NCI-H1694 treated with DMSO at 0.1 percent for 48 hours (cell line): ENCODE data around the gene PAK6.

Source experiments
- DNase-seq: peaks from one replicate; lab custom pipeline; 2025; lab: John Stamatoyannopoulos, UW

The PAK6 gene

DNA sequence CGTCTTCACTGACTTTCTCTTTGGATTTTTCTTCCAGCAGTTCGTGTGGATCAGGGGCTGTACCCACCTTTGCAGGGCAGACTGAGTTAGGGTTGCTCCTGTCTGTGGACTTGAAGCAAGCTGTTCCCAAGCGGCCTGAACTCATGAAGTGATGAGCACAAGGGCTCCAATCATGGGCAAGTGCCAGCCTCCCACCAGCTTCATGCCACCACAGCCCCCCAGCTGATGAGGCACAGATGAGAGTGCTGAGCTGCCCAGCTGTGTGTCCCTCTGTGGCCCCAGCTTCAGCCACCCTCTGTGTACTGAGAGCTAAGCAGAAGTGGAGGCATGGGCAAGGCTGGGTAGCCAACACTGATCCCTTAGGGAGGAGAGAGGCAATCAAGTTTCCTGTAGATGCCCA lies 72.1 kb downstream of the PAK6 start:
- no peak for DNase-seq

- no peak for DNase-seq
Measured at GRCh38 chr15:40312370-40313158, 73.7 kb downstream of the PAK6 start.

DNA sequence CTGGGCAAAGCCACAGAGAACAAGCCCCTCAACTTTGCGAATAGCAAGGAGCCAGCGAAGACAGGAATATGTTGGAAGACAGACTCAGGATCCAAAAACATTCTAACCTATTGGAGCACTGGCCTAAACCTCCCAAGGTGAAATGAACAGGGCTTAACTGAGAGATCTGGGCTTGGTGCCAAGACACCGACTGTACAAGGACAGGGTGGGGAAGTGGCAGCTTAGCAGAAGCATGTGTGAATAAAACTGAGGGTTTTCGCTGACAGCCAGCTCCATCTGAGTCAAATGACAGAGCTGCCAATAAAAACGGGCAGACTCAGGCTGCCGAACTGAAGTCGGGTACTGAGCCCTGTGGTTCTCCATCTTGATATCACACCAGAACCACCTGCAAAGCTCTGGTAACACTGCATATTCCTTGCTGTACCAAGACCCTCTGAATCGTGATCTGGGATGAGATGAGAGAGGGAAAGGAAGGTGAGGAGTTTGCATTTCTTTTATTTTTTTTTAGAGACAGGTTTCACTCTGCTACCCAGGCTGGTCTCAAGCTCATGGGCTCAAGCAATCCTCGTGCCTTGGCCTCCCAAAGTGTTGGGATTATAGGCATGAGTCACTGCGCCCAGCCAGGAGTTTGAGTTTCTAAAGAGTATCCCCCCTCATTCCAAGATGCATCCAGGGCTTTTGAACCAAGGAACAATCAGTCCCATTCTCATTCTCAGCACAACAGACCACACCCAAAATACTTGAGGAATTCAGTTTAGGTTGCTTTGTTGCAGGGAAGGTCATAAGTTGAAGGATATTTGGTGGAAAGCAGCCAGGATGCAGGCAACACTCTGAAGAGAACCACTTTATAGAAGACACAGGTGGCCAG lies 74.9 kb downstream of the PAK6 start:
- DNase-seq = peak; percentile 77

DNA sequence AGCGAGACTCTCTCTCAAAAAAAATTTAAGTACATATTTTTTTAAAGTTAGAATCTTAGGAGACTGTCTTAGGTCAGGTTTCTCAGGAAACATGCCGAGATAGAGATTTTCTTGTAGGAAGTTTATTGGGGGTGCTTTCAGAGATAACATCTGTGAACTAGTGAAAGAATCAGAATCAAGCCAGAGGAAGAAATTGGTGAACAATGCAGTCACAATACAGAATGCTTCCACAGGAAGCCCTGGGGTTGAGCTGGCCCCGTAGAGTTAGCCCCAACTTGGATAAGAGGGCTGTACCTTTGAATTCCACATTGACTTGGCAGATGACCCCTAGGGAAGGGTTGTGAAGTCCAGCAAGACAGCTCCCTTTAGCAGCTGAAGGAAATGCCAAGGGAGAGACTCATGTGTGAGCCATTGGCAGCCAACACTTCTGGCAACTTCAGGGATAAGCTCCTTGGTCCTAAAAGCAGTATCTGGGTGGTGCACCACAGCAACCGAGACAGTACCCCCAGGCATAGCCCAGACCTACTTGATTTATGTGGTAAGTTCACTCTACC lies 75.9 kb downstream of the PAK6 start:
- no peak for DNase-seq

DNA sequence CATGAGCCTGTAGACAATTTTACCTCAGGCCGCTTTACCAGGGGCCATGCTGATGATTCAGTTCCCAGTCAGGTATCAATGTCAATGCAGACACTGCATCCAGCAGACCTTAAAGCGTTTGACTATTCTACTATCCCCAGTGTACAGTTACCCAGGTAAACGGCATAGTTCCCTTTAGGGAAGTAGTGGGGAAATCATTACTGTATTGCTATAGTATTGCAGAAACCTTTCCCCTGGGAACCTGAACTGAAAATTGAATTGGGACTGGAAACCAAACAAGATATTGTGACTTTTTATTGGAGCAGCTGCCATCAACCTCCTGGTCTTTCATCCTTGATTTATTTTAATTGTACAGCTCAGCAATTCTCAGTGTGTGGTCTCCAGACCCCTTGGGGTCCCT lies 78.1 kb downstream of the PAK6 start:
- no peak for DNase-seq

DNA sequence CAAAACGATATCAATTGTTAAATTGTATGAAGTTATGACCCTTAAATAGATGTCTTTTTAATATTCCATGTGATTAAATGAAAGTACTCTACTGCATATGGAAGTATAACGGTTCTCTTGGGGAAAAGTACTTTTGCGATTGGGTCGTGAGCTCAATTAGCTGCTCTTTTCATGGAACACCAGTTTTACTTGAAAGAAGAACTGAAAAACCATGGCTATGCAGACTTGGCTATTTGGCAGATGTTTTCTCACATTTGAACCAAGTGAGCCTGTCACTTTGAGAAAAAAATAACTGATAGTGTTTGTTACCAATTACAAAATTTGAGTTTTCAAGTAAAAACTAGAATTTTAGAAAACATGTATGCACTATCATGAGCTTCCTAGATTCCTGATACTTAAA lies 78.7 kb downstream of the PAK6 start:
- DNase-seq = no peak

DNA sequence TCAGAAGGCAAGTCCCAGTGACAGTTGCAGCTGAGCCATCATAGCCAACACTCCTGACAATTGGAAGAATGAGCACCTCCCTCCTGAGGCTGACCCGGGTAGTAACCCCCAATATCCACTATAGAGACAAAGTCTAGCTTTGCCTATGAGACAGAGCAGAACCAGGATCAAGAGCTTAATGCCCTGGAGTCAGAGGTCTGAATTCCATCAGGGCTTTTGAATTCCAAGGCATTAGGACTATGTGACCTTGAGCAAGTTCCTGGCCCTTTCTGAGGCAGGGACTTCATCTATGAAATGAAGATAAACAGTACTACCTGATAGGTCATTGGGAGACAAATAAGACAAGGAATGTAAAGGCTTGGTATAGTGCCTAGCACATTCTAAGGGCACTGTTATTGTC lies 81.5 kb downstream of the PAK6 start:
- no peak for DNase-seq

DNA sequence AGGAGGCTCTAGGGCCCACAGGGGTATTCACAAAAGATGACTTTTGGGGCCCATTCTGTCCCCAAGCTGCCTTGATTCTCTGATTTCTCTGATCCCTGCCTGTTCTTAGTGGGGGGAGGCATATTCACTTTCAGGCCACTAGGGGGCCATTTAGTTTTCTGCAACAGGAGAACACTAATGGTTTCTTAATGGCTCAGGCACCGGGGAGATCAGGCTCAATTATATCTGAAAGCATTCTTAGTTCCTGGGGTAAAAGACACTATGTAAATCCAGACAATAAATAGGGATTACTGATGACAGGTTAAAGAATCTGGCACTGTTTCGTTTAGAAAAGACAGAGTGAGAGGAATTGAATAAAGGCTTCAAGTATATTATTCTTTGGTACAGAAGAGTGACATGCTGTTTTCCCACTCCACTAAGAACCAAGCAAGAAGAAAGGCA lies 82.1 kb downstream of the PAK6 start:
- peak; percentile 54 for DNase-seq

- no peak for DNase-seq
Measured at GRCh38 chr15:40322531-40323238, 83.8 kb downstream of the PAK6 start.

- peak; percentile 92 for DNase-seq
Measured at GRCh38 chr15:40323239-40323952, 84.5 kb downstream of the PAK6 start, which contains the start of gene INAFM2. TSS of gene INAFM2 (plus strand) at chr15:40323692. CDS start at chr15:40324056, 364 bp downstream.

DNA sequence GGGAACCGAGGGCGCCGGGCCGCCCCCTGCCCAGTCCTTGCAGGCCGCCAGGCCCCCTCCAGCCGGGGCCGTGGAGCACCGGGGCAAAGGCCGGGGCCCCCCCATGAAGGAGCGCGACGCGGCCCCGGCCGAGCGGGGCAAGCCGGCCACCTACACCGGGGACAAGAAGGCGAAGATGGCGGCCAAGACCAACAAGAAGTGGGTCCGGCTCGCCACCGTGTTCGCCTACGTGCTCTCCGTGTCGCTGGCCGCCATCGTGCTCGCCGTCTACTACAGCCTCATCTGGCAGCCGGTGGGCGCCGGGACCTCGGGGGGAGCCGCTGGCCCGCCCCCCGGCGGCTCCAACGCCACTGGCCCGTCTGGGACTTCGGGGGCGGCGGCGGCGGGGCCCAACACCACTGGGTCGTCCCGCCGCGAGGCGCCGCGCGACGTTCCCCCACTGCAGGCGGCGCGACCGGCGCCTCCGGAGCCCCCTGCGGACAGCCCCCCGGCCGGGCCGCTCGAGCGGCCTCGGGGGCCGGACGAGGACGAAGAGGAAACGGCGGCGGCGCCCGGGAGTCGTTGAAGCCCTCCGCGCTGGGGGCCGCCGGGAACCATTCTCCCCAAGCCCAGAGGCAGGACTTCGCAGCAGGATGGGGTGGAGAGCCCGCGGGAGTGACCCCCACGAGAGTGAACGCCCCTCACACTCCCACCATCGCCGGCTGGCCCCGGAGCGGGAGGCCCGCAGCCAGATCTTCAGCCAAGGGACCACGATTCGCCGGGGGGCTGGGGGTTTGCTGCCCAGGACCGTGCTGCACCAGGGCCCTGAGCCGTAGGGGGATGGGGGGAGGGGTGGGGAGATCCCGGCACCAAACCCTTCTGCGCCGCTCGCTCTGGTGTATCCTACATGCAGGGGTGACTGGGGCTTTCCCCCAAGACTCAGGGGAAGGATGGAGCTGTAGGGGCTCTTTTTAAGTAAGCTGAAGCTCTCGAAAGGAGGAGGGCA lies 85.4 kb downstream of the PAK6 start:
- DNase-seq = no peak

DNA sequence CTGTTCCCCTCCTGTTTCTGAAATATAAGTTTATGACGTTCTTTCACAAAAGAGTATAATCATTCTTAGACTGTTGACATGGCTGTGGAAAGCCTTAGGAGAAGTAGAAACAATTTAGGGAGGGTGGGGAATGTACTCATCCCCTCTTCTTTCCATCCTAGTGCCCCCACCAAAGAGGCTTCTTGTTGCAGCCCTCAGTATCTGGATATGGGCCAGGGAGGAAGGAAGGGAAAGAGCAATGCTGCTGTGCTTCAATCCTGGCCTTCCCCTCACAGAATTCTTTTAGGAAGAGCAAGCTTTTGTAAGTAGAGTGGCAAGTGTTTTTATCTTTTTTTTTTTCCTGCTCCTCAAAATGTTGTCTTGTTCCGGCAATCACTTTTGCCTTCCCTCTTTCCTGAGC lies 86.3 kb downstream of the PAK6 start:
- DNase-seq = no peak

DNA sequence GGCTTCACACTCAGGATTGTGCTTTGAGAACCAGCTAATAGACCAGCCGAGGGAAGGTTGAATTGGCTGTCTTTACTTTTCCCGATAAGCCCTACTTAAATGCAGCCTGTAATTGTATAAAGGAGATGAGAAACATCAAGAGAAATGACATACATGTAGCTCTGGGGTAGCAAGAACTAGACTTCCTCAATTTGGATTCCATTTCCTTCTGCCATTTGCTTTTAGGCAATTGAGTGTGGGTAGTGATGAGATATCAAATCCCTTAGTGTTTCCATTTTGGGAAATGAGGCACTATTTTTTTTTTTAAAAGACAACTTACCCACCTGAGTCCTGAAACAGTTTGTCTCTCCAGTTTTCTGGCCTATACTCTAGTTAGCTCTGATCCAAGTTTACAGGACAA lies 86.8 kb downstream of the PAK6 start:
- DNase-seq = no peak
